Limb (tissue), 2 donors: ENCODE measurements around the gene NPBWR2.
"Not testable (repeated sequence)": the region's sequence is repeated elsewhere in the genome, so short reads cannot be mapped to it uniquely, and the experiment has no call there.

Experiments used
- DNase-seq, 2 donors: peaks; one replicate each; pipeline ENCODE4 v3.0.0-alpha.2; 2016; ENCODE audit errors: extremely low spot score in 2 of 2

The NPBWR2 gene

GRCh38 chr20:64104667-64105451 is 2.5 kb downstream of the NPBWR2 start:
- no peak for DNase-seq

- no peak for DNase-seq
Observed at GRCh38 chr20:64103871-64104666, 3.3 kb downstream of the NPBWR2 start.

- peak in 1 of 2 donors; percentile 63 for DNase-seq
Observed at GRCh38 chr20:64102647-64103354, 4.6 kb downstream of the NPBWR2 start.

GRCh38 chr20:64101731-64102621 is 5.4 kb downstream of the NPBWR2 start:
- DNase-seq = peak in 1 of 2 donors; percentile 71

- DNase-seq = no peak
Observed at GRCh38 chr20:64100946-64101688, 6.2 kb downstream of the NPBWR2 start.

- DNase-seq = no peak
Observed at GRCh38 chr20:64100566-64100888, 6.8 kb downstream of the NPBWR2 start.

- DNase-seq = no peak
Observed at GRCh38 chr20:64099880-64100565, 7.3 kb downstream of the NPBWR2 start.

GRCh38 chr20:64099086-64099786 is 8.1 kb downstream of the NPBWR2 start:
- no peak for DNase-seq

GRCh38 chr20:64098471-64099013 is 8.8 kb downstream of the NPBWR2 start:
- no peak for DNase-seq

GRCh38 chr20:64096535-64096934 is 10.8 kb downstream of the NPBWR2 start:
- DNase-seq = no peak

- DNase-seq = no peak
Observed at GRCh38 chr20:64095927-64096326, 11.4 kb downstream of the NPBWR2 start.

- no peak for DNase-seq
Observed at GRCh38 chr20:64095455-64095854, 11.9 kb downstream of the NPBWR2 start.

- DNase-seq = no peak
Observed at GRCh38 chr20:64093013-64093503, 14.3 kb downstream of the NPBWR2 start.

- DNase-seq = no peak
Observed at GRCh38 chr20:64092258-64093012, 14.9 kb downstream of the NPBWR2 start.

- peak in 1 of 2 donors; percentile 68 for DNase-seq
Observed at GRCh38 chr20:64091770-64092169, 15.6 kb downstream of the NPBWR2 start.

GRCh38 chr20:64091340-64091739 is 16.0 kb downstream of the NPBWR2 start:
- DNase-seq = no peak

GRCh38 chr20:64090165-64090564 is 17.2 kb downstream of the NPBWR2 start:
- DNase-seq = peak in 1 of 2 donors; percentile 68

GRCh38 chr20:64088586-64088985 is 18.8 kb downstream of the NPBWR2 start:
- DNase-seq = not testable (repeated sequence)
